GM18907 (cell line): Measurements from ENCODE around the gene GPAT2.
"Not testable (repeated sequence)": the region's sequence is repeated elsewhere in the genome, so short reads cannot be mapped to it uniquely, and the experiment has no call there.

ENCODE experiments used
- ATAC-seq: cut with Tn5 transposase; IDR thresholded peaks from one replicate; pipeline ENCODE4 v1.9.1; 2021; ENCODE audit warnings: mild to moderate bottlenecking, moderate library complexity; ENCODE audit not compliant: unreplicated experiment

The GPAT2 gene

GRCh38 chr2:96034792-96035191 lies at the start of gene GPAT2:
Gene GPAT2 (minus strand): TSS chr2:96034916. CDS start chr2:96032359, 2,557 bp downstream.
- ATAC-seq: not testable (repeated sequence)

- ATAC-seq: no peak
Measured at GRCh38 chr2:96083989-96084857, 49.5 kb upstream of the GPAT2 start.

GRCh38 chr2:96083064-96083939 lies 48.6 kb upstream of the GPAT2 start:
- ATAC-seq: no peak

GRCh38 chr2:96082211-96083063 lies 47.7 kb upstream of the GPAT2 start:
- ATAC-seq: no peak

- ATAC-seq: no peak
Measured at GRCh38 chr2:96081042-96081441, 46.3 kb upstream of the GPAT2 start.

- no peak for ATAC-seq
Measured at GRCh38 chr2:96075199-96075771, 40.6 kb upstream of the GPAT2 start.

- no peak for ATAC-seq
Measured at GRCh38 chr2:96074156-96074555, 39.4 kb upstream of the GPAT2 start.

- ATAC-seq: no peak
Measured at GRCh38 chr2:96073170-96073775, 38.6 kb upstream of the GPAT2 start.

GRCh38 chr2:96072746-96073145 lies 38.0 kb upstream of the GPAT2 start:
- no peak for ATAC-seq

- not testable (repeated sequence) for ATAC-seq
Measured at GRCh38 chr2:96071977-96072491, 37.3 kb upstream of the GPAT2 start.

GRCh38 chr2:96071087-96071976 lies 36.6 kb upstream of the GPAT2 start:
- not testable (repeated sequence) for ATAC-seq

- not testable (repeated sequence) for ATAC-seq
Measured at GRCh38 chr2:96070351-96070750, 35.6 kb upstream of the GPAT2 start.

GRCh38 chr2:96069878-96070277 lies 35.2 kb upstream of the GPAT2 start:
- ATAC-seq: not testable (repeated sequence)

GRCh38 chr2:96067902-96068581 lies 33.3 kb upstream of the GPAT2 start:
- not testable (repeated sequence) for ATAC-seq

- not testable (repeated sequence) for ATAC-seq
Measured at GRCh38 chr2:96067098-96067660, 32.5 kb upstream of the GPAT2 start.

GRCh38 chr2:96066511-96066910 lies 31.8 kb upstream of the GPAT2 start:
- ATAC-seq: not testable (repeated sequence)

- ATAC-seq: not testable (repeated sequence)
Measured at GRCh38 chr2:96065954-96066353, 31.2 kb upstream of the GPAT2 start.
